ENCODE data around the gene LCN10.

Gene LCN10

DNA sequence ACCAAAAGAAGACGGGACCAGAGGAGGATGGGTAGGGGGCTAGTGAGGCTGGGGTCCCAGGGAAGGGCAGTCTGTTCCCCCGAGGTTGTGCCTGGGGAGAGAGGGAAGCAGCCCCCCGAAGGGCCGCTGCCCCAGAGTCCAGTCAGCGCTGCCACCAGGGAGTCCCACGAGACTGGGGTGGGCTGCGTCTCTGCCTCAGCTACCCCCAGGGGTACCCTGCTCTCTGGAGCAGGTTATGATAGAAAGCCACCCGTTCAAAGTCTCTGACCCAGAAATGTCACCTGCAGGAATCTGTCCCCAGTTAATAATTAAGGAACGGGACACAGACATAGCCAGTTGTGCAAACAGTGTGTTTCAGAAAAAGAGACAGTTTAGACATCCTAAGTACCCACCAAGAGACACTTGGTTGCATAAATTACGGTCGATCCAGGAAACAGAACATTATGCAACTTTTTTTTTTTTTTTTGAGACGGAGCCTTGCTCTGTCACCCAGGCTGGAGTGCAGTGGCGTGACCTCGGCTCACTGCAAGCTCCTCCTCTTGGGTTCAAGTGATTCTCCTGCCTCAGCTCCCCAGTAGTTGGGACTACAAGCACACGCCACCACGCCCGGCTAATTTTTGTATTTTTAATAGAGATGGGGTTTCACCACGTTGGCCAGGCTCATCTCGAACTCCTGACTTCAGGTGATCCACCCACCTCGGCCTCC lies 44.8 kb downstream of the LCN10 start:
- DNase-seq: no peak

- no peak for DNase-seq
Observed at GRCh38 chr9:136697146-136697820, 45.5 kb downstream of the LCN10 start.

GRCh38 chr9:136696502-136696901 lies 46.2 kb downstream of the LCN10 start:
- DNase-seq: no peak

DNA sequence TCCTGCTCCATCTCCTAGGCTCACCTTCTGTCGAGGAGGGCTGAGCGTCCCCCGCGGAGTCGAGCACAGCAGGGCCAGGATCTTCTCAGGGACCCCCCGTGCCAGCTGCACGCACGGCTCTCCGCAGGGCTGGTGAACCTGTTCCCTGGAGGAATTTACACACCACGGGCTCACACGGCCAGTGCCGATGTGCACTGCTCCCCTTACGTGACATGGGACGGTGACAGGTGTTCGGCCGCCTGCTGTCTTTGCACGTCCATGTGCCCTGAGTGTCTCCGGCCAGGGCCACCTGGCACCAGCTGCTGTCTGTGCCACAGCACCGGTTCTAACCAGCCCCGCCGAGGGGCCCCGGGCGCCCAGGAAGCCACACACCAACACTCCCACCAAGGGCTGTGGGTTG lies 46.8 kb downstream of the LCN10 start:
- DNase-seq: no peak

DNA sequence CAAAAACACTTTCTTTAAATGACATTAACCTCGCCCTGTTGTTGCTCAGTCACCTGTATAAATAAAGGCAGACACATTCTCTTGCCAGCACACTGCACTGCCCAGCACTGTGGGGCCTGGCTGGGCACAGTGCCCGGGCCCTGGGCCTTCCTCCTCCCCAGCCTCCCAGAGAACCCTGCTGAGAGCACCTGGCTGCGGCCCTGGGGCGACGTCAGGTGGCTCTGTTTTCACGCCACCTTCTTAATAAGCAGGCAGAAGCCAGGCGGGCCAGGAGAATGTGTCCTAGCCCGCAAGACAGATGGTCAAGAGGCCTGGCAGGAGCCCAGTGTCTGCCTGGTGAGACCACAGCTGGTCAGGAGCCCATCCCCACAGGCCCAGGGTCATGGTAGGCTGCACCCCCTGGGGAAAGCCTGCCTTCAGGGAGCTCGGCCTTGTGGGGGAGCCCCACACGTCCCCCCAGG lies 47.3 kb downstream of the LCN10 start:
- no peak for DNase-seq

DNA sequence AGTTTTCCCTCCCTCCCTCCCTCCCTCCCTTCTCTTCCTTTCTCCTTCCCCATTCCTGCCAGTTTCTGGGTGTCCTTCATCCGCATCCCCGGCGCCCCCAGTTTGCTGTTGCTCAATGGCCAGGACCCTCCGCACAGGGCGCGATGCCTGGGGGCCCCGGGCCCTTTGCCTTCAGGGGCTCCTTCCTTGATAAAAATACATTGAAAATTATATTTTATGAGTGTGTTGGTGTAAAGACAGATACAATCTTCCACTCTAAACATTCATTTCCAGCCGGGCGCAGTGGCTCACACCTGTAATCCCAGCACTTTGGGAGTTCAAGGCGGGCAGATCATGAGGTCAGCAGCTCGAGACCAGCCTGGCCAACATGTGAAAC lies 47.9 kb downstream of the LCN10 start:
- no peak for DNase-seq

- DNase-seq: no peak
Observed at GRCh38 chr9:136694163-136694871, 48.4 kb downstream of the LCN10 start.

- DNase-seq: no peak
Observed at GRCh38 chr9:136693490-136694162, 49.1 kb downstream of the LCN10 start.

DNA sequence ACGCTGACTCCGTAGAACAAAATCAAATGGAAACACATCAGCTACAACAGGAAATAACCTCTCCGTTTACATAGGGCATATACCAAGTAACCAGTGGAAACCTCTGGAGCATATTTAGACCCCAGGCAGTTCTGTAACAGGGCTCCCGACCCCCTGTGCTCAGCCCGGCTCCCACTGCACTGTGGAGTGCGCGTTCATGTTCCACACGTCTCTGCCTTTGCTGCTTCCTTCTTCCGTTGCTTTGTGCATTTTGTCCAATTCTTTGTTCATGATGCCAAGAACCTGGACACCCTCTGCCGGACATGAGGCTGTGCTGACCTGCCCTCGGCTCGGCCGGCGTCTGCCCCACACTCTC lies 49.6 kb downstream of the LCN10 start:
- no peak for DNase-seq

DNA sequence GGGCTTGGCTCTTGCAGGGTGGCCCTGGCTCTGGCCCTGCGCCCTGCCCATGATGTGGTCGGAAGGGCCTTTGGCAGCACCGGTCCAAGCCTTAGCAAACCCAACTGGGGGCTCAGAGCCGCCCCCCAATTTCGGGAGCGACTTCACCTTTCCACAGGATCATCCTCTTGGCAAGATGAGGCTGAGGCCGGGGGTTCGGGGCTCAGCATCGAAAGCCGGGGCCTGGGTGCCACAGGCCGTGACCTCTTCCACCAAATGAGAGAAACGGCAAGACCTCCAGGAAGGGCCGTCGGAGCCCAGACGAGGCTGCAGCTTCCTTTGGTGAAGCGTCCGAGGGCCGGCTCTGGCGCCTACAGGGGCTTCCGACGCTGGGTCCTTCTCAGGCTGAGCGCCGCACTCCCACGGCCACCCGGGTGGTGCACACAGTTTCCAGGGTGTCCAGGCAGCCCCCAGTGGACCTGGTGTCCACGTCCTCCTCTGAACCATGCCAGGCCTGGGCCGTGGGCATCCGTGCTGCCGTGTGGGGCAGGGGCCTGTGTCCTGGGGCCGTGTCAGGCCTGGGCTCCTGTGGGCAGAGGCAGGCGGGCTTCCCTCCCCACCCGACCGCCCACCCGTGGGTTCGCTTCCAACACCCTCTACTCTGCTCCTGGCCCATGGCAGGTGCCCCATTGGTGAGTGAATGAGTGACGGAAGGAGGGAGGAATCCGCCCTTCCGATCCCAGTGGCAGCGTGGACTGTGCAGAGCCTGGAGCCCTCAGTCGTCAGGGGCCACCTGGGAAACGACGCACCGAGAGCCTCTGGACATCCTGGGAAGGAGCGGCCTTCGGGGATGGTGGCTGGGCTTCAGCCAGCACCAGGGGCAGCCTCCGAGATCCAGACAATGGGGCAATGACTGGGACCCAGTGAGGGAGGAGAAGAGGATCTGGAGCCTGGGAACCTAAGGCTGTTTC lies 50.3 kb downstream of the LCN10 start:
- DNase-seq: no peak

DNA sequence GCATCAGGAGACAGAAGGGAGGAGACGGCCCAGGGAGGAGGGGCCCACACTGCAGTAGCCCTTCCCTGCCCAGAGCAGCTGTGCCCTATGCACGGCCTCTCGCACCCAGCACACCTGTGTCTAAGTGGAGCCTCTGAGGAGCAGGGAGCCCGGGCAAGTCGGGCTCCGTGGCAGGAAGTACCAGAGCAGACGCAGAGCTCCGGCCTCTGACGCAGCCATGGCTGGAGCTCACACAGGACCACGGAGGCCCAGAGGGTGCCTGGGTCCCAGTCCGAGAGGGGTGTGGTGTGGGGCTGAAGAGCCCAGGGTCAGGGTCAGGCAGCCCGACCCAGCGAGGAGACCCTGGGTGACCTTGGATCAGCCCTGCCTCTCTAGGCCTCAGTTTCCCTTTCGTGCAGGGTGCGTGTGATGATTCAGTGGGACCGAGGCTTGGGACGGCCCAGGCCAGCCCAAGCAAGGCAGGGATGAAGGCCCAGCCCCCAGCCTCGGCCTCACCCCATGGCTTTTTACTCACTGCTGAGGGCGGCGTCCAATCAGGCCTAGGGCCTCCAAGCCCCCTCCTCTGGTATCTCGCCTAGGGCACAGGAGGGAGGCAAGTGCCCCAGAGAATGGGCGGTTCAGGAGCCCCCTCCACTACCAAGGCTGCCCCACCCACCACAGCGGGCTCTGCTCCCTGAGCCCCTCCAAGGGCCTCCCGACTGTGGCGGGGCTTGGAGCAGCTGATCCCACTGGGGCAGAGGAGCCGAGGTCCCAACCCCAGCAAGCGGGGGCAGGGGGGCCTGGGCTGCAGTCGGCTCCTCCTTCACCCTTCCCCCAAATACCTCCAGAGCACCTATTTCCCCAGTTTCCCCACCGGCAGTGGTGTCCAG lies 51.2 kb downstream of the LCN10 start:
- no peak for DNase-seq

DNA sequence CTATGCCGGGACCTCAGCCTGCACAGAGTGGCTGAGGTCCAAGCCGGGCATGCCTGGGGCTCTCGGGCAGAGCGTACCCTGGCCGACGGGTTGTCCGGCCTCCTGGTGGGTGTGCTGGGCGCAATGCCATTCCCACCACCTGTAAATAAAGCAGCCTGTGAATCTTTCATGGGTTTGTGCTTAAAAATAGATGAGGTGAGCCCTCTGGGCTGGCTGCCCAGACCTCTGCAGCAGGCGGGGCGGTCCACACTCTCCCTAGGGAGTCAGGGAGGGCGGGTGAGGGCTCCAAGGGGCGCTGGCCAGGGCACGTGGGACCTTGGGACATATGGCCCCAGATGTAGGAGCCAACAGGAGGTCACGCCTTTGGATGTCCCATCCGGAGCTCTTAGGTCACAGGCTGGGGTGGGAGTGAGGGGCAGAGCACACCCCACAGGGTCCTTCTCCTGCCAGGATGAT lies 51.9 kb downstream of the LCN10 start:
- no peak for DNase-seq

DNA sequence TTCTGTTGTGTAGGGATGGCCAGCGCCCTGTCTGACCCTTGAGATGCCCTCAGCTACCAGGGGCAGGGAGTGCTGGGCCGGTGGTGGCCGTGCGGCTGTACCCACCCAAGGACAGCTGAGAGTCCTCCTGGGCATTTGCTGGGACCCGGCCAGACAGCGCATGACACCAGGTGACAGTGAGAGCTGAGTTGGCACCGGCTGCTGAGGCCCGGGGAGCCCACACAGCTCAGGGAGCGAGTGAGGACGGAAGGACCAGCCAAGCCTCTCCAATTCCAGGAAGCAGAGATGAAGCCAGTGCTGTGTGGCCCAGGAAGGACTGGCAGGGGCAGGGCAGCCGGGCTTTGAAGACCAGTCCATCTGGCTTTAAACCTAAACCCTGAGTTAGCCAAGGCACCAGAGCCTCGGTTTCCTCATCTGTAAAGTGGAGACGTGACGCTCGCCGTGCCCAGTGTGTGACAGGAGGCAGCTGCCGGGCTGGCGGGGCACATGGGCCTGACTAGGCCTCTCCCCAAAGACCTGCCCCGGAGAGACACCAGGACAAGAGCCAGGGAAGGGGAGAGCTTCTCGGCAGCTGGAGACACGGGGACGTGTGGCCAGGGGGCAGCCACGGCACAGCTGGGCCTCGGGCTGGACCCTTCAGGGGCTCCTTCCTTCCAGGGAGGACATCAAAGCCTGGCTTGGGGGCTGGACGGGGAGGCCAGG lies 52.5 kb downstream of the LCN10 start:
- no peak for DNase-seq

DNA sequence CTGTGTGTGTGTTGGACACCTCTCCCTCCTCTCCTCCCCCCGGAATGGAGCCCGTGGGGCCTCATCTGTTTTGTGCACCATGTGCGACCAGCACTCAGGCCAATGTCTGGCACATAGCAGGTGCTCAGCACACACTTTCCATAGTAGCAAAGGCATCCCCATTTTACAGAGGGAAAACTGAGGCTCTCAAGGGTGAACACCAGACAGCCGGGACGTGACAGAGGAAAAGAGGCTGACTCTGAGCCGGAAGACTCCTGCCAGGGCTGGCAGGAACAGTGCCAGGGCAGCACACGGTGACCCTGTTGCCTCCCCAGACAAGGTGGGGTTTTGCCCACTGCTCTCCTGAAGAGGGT lies 53.7 kb downstream of the LCN10 start:
- no peak for DNase-seq

DNA sequence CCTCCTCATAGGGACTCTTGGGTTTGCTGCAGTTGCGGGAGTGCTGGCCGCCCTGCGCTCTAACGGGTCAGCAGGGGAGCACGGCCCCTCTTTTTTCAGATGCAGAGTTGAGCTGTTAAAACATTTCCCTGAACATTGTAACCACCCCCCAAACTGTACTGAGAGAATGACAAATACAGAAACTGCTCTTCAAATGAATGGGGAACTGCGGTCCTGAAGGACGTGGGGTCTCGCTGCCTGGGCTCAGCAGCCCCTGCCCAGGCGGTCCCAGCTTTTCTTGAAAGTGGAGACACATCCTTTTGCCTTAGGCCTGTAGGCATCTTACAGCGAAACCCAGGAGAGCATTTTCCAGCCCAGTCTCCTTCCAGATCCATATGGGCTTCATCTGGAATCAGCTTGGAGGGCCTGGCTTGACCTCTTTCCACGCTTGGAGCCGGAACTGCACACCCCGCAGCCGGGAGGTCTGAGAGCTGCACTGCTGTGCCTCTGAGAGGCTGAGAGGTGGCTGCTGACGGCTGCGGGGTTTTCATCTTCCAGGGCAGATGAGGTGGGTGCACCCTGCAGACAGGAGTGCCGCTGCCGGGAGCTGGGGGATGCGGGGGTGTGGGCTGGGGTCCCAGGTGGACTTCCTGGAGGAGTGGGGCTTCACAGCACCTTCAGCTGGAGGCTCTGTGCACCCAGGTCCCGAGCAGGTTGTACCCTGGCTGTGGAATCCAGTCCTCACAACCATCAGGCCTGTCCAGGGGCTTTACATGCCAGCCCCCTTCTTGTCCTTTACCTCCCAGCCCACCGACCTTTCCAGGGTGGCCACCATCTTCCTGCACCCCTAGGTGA lies 54.2 kb downstream of the LCN10 start:
- no peak for DNase-seq
